ENCODE data around the gene MAP1S. TPM values are rescaled to one million over a fixed set of nuclear protein-coding genes. Genes with fewer than 3 reads are reported as not detected.

Gene MAP1S
- total RNA-seq, 4 donors from 2014 or later: 17.9 to 35.5 (median 27.9) TPM

GRCh38 chr19:17686023-17686521, 33.2 kb upstream of the MAP1S start:
- peaks cover 11% of the 10 kb centered on the region for H3K27me3 ChIP-seq
- TF ChIP-seq CTCF (IDR thresholded peaks at IDR 0.05) (no peak), POLR2A (IDR thresholded peaks at IDR 0.05) (no peak)
- no peak overlapping the region for H3K27ac ChIP-seq
- H3K4me3 ChIP-seq (replicated peaks in 1 of 3): no peak overlapping the region
- no peak for DNase-seq
- no peaks in the 10 kb centered on the region for H3K9me3 ChIP-seq
- 1 to 2% methylated on average over 10 of the region's 12 CpGs for WGBS, 2 donors
- H3K4me1 ChIP-seq: peaks cover 0 to 17% of the 10 kb centered on the region in 2 donors
- intact Hi-C loops (cut with DNase I): no loop called here
- H3K36me3 ChIP-seq: no peaks in the 10 kb centered on the region

- peaks cover 11% of the 10 kb centered on the region for H3K27me3 ChIP-seq
- DNase-seq: peak in 1 of 2 donors; percentile 8
- WGBS, 2 donors: 0% methylated on average over 2 to 8 of the region's 28 CpGs
- intact Hi-C loops (cut with DNase I): no loop called here
- H3K36me3 ChIP-seq: no peaks in the 10 kb centered on the region
- no peak overlapping the region for H3K4me3 ChIP-seq (replicated peaks in 1 of 3)
- no peak for TF ChIP-seq POLR2A (IDR thresholded peaks at IDR 0.05)
- TF ChIP-seq CTCF (IDR thresholded peaks at IDR 0.05): no peak
- H3K27ac ChIP-seq: no peak overlapping the region
- no peaks in the 10 kb centered on the region for H3K9me3 ChIP-seq
- peaks cover 0 to 17% of the 10 kb centered on the region in 2 donors for H3K4me1 ChIP-seq
These were observed 32.7 kb upstream of the MAP1S start for GRCh38 chr19:17686592-17687024.

GRCh38 chr19:17687141-17687856, 32.0 kb upstream of the MAP1S start:
- H3K4me3 ChIP-seq (replicated peaks in 1 of 3): no peak overlapping the region
- peaks cover 11% of the 10 kb centered on the region for H3K27me3 ChIP-seq

GRCh38 chr19:17687857-17688784, 31.2 kb upstream of the MAP1S start, which contains the start of gene UNC13A:
Gene UNC13A, minus strand, starts transcription at chr19:17688354. Its CDS starts 155 bp downstream, at chr19:17688199.
- 3 to 4% methylated on average over 11 to 20 of the region's 77 CpGs for WGBS, 2 donors

More at GRCh38 chr19:17687141-17687856, 32.0 kb upstream of the MAP1S start:
- DNase-seq: no peak
- TF ChIP-seq CTCF (IDR thresholded peaks at IDR 0.05) (no peak), POLR2A (IDR thresholded peaks at IDR 0.05) (no peak)
- Histone ChIP-seq H3K9me3 (no peaks in the 10 kb centered on the region), H3K4me1 (peaks cover 0 to 17% of the 10 kb centered on the region in 2 donors), H3K36me3 (no peaks in the 10 kb centered on the region), H3K27ac (no peak overlapping the region)
- intact Hi-C loops (cut with DNase I): no loop called here
- WGBS, 2 donors: 5 to 6% methylated on average over 19 to 24 of the region's 24 CpGs

More at GRCh38 chr19:17687857-17688784, 31.2 kb upstream of the MAP1S start, which contains the start of gene UNC13A:
- no peak within 1 kb of the TSS for H3K4me3 ChIP-seq (replicated peaks in 1 of 3)
- H3K27ac ChIP-seq: no peak within 1 kb of the TSS
- no peaks in the 10 kb centered on the region for H3K36me3 ChIP-seq
- peaks cover 11% of the 10 kb centered on the region for H3K27me3 ChIP-seq
- no peak for TF ChIP-seq POLR2A (IDR thresholded peaks at IDR 0.05)
- TF ChIP-seq CTCF (IDR thresholded peaks at IDR 0.05): no peak
- H3K4me1 ChIP-seq: peaks cover 0 to 17% of the 10 kb centered on the region in 2 donors
- intact Hi-C loops (cut with DNase I): no loop called here
- peak; percentile 21 to 39 for DNase-seq
- H3K9me3 ChIP-seq: no peaks in the 10 kb centered on the region

Measured in thyroid gland (tissue), 4 donors.